Activated gamma-delta T cell treated with anti-CD3 and anti-CD28 coated beads, Interleukin-2, amount 50 U/mL, for 16 hours (primary cell): ENCODE results near the gene IRF2BP1.

Source experiments
- DNase-seq: peaks from one replicate; pipeline ENCODE4 v3.0.0-alpha.2; 2020; ENCODE audit warnings: low read depth

Gene IRF2BP1

GRCh38 chr19:45860359-45861259 is 25.3 kb downstream of the IRF2BP1 start:
- no peak for DNase-seq

- no peak for DNase-seq
Measured at GRCh38 chr19:45854167-45854778, 31.7 kb downstream of the IRF2BP1 start.

GRCh38 chr19:45852983-45853382 is 33.0 kb downstream of the IRF2BP1 start:
- DNase-seq, result no peak

GRCh38 chr19:45852145-45852750 is 33.7 kb downstream of the IRF2BP1 start:
- no peak for DNase-seq

- no peak for DNase-seq
Measured at GRCh38 chr19:45848922-45849321, 37.0 kb downstream of the IRF2BP1 start.

GRCh38 chr19:45847663-45848062 is 38.3 kb downstream of the IRF2BP1 start:
- DNase-seq, result no peak

GRCh38 chr19:45842198-45842597 is 43.7 kb downstream of the IRF2BP1 start:
- no peak for DNase-seq

- DNase-seq, result no peak
Measured at GRCh38 chr19:45834970-45835369, 51.0 kb downstream of the IRF2BP1 start.
